Small intestine (tissue), 7 donors: ENCODE measurements around the gene COG1. TPM values are rescaled to one million over a fixed set of nuclear protein-coding genes. Genes with fewer than 3 reads are reported as not detected.

Experiments
- DNase-seq, 2 donors: peaks; one replicate each; pipeline versions ENCODE4 v3.0.0 to v3.0.0-alpha.2; 2013
- FAIRE-seq: peaks from 2 replicates; lab custom pipeline; 2012; peaks lifted over from hg19 to GRCh38; lab: Jason Lieb, UNC
- H3K27ac ChIP-seq, 3 donors: one replicate each; pipeline ENCODE4 v1.5.1; 2013; ENCODE audit warnings: low read length in 2 of 3, mild to moderate bottlenecking in 2 of 3, control low read depth in 1 of 3, inconsistent platforms in 1 of 3, low read depth in 1 of 3, moderate library complexity in 1 of 3
- H3K27me3 ChIP-seq, 3 donors: one replicate each; pipeline ENCODE4 v1.6.1; 2013; ENCODE audit warnings: low read length in 3 of 3, inconsistent platforms in 1 of 3; ENCODE audit not compliant: control insufficient read depth in 3 of 3, insufficient read depth in 3 of 3
- H3K36me3 ChIP-seq, 3 donors: one replicate each; pipeline ENCODE4 v1.6.1; 2013; ENCODE audit warnings: low read length in 3 of 3, inconsistent platforms in 1 of 3, low read depth in 1 of 3, mild to moderate bottlenecking in 1 of 3, moderate library complexity in 1 of 3; ENCODE audit not compliant: control insufficient read depth in 3 of 3, insufficient read depth in 2 of 3
- H3K4me1 ChIP-seq, 3 donors: one replicate each; pipeline ENCODE4 v1.6.1; 2013; ENCODE audit warnings: low read length in 2 of 3, inconsistent platforms in 1 of 3, low read depth in 1 of 3, mild to moderate bottlenecking in 1 of 3, moderate library complexity in 1 of 3; ENCODE audit not compliant: control insufficient read depth in 3 of 3, insufficient read depth in 2 of 3
- H3K4me3 ChIP-seq, 3 donors: one replicate each; pipeline ENCODE4 v1.5.1; 2013; ENCODE audit warnings: low read length in 3 of 3, control low read depth in 1 of 3, inconsistent platforms in 1 of 3, low read depth in 1 of 3, mild to moderate bottlenecking in 1 of 3, moderate library complexity in 1 of 3
- H3K9me3 ChIP-seq, 2 donors: one replicate each; pipeline ENCODE4 v1.6.1; 2013; ENCODE audit warnings: low read depth in 1 of 2, low read length in 1 of 2; ENCODE audit not compliant: control insufficient read depth in 2 of 2, insufficient read depth in 1 of 2
- WGBS, 3 donors: extraction: QIAGEN DNeasy Blood & Tissue Kit; methylation state at CpG; one replicate each; pipeline ENCODE4 v1.1.7; 2013; 5-methylcytosine and 5-hydroxymethylcytosine counted together
- polyA plus RNA-seq, 4 donors: library from polyadenylated mRNA; stranded (reverse) in 3 of 4; unstranded in 1 of 4; fragments of 200-250 nt in 3 of 4; fragments of 120-200 nt in 1 of 4; gene quantifications; one replicate each; pipeline versions ENCODE4 v1.2.1 to v1.2.3, GENCODE V29; 2013
- donor health status: healthy with polysubstance abuse.
- donor health status: control.
- donor health status: control.
- donor health status: Bipolar disorder and iron deficiency.
- donor health status: healthy.

The COG1 gene
- polyA plus RNA-seq, 4 donors: 9.2 to 30.9 (median 16.4) TPM

DNA sequence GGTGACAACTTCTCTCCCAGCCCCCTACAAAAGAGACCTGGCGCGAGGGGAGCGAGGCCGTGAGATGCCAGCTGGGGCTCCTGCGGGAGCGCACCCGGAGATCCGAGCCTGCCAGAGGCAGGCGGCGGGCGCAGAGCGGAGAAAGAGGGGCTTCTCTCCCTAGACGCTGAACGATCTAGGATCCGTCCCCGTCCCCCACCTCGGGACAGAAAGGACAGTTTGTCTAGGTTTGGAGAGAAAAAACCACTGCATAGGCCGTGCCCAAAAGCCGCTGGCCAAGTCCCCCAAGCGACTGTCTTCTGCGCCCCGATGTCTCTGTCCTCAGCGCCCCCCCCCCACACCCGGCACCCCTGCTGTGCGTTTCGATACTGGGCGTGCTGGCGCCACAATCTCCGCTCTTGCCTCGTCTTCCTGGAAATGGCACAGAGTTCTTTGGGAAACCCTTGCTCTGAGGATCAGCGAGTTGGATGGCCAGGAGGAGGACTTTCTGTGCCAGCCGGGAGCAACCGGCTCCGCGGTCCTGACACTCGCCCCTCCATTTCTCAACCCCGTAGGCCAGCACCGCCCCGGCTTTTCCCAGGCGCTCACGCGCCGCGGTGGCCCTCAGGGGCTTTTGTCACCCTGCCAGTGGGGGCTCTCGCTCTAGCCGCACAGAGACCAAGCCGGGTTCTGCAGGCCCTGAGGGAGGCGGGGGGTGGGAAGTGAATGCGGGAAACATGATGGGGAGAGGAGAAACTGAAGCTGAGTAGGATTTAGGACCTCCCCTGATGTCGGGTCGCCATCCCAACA lies 27.0 kb upstream of the COG1 start:
- Histone ChIP-seq H3K4me3 (peak overlapping the region in 2 of 3 donors; percentile 27 to 38), H3K36me3 (no peaks in the 10 kb centered on the region), H3K27ac (peak overlapping the region in 1 of 3 donors; percentile 1), H3K4me1 (peaks cover 3 to 26% (median 3%) of the 10 kb centered on the region in 3 donors), H3K27me3 (peaks cover 4 to 61% (median 18%) of the 10 kb centered on the region in 3 donors), H3K9me3 (no peaks in the 10 kb centered on the region)
- 1 to 2% (median 1%) methylated on average over 48 to 51 of the region's 51 CpGs for WGBS, 3 donors
- DNase-seq (peak in 1 of 2 donors; percentile 39), FAIRE-seq (no peak)

DNA sequence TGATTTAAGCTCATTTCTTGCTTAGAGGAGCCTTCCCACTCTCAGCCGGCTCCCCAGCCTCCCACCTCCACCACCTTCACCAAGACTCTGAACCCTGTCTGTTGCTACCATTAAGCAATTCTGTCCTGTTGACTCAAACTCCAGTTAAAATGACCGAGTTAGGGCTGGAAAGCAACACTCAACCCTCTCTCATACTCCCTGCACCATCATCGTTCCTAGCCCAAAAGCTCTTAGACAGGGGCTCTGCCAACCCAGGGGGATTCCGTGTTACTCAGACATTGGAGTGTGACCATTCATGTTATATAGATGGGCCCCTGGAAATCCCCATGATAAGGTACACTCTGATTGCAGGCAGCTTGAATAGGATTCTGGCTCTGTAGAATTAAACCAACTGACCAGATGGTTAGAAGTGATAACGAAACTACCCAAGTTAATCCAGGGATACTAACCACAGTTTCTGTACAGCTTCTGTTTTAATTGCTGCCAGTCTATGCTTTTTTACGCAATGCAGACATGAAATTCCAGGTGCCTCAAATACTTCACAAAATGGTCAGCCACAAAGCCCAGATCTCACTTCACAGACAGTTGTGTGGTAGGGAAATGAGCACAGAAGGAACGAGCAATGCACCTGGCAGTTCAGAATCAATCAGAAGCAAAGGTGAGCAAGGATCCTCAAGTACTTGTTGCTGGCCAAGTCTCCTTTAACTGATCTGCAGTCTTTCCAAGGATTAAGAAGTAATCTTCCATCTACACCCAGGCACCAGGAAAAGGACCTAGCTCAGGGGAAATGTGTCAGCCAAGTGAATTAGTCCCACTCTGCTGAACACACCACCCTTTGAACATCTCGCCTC lies 25.9 kb upstream of the COG1 start:
- Histone ChIP-seq H3K9me3 (no peaks in the 10 kb centered on the region), H3K4me3 (peak overlapping the region in 1 of 3 donors; percentile 38), H3K27ac (no peak overlapping the region), H3K36me3 (no peaks in the 10 kb centered on the region), H3K27me3 (peaks cover 4 to 61% (median 18%) of the 10 kb centered on the region in 3 donors), H3K4me1 (peaks cover 3 to 21% (median 3%) of the 10 kb centered on the region in 3 donors)
- 26 to 47% (median 31%) methylated on average over 8 of the region's 8 CpGs for WGBS, 3 donors
- DNase-seq (peak in 1 of 2 donors; percentile 36), FAIRE-seq (no peak)

DNA sequence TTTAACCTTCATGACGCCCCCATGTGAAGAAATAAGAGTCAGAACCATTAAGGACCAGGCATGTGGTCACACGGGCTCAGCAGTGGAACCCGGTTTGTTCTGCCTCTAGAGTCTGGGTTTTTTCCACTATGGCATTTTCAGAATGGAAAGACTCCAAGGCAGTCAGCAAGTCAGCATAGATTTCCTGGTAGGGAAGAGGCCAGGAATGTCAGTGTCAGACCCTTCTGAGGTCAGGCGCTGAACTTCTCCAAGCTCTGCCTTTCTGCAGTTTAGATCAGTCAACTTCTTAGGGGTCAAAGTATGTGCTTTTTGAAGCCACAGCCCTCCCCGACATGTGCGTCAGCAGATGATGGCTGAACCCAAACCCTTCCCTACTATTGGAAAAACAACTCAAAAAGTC lies 24.2 kb upstream of the COG1 start:
- H3K27ac ChIP-seq: no peak overlapping the region
- FAIRE-seq: no peak
- WGBS, 3 donors: 87 to 93% (median 93%) methylated on average over 6 of the region's 6 CpGs
- H3K36me3 ChIP-seq: no peaks in the 10 kb centered on the region
- H3K27me3 ChIP-seq: peaks cover 4 to 49% (median 15%) of the 10 kb centered on the region in 3 donors
- no peaks in the 10 kb centered on the region for H3K9me3 ChIP-seq
- no peak for DNase-seq
- H3K4me3 ChIP-seq: no peak overlapping the region
- H3K4me1 ChIP-seq: peaks cover 3 to 18% (median 3%) of the 10 kb centered on the region in 3 donors

DNA sequence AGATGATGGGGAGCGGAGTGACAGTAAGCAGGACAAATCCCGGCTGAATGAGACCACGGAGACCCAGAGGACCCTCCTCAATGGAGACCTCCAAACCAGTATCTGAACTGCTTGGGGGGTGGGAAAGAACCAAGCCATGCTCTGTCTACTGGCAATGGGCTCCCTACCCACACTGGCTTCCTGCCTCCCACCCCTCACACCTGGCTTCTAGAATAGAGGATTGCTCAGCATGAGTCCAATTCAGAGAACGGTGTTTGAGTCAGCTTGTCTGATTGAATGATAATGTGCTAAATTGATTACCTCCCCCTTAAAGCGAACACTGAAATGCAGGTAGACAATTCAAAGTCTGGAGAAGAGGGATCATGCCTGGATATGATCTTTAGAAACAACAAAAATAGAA lies 22.5 kb upstream of the COG1 start:
- H3K4me1 ChIP-seq: peaks cover 3 to 18% (median 3%) of the 10 kb centered on the region in 3 donors
- no peak overlapping the region for H3K27ac ChIP-seq
- H3K4me3 ChIP-seq: no peak overlapping the region
- 92 to 93% (median 93%) methylated on average over 5 of the region's 5 CpGs for WGBS, 3 donors
- H3K36me3 ChIP-seq: no peaks in the 10 kb centered on the region
- DNase-seq: no peak
- peaks cover 0 to 33% (median 7%) of the 10 kb centered on the region in 3 donors for H3K27me3 ChIP-seq
- no peak for FAIRE-seq
- no peaks in the 10 kb centered on the region for H3K9me3 ChIP-seq

DNA sequence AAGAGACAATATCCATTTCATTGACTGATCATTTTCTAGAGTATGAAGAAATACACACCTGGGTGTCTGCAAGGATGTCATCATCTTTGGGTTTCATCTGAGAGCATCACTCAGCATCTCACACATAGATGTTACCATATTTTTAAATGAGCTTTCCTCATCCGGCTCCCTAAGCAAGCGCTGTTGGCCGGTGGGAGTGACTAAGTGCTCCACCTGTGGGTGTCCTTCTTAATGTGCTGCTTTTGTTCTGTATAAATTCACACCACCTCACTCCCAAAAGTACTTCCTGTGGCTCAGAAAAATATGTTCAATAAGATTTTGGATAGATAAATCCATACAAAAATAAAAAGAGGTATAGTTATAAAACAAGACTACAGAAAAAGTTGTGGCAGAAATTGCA lies 20.6 kb upstream of the COG1 start:
- peaks cover 0 to 14% (median 4%) of the 10 kb centered on the region in 3 donors for H3K27me3 ChIP-seq
- FAIRE-seq: no peak
- 81 to 93% (median 90%) methylated on average over 3 of the region's 3 CpGs for WGBS, 3 donors

DNA sequence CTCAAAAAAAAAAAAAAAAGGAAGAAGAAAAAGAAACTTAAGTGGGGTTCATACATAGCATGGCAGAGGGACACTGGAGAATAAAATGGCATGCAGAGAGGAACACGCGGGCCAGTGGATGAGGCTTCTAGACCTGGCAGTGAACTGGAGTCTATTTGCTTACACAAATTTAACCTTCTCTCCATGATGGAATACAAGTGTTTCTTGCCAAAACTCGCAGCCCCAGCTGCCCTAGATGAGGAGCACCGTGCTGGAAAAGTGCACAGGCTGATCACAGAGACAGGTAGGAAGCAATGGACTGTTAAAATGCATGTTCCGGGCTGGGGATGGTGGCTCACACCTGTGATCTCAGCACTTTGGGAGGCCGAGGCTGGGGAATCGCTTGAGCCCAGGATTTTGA lies 18.7 kb upstream of the COG1 start:
- FAIRE-seq: no peak
- 70 to 87% (median 87%) methylated on average over 7 of the region's 7 CpGs for WGBS, 3 donors
- H3K27me3 ChIP-seq: peaks cover 0 to 4% (median 0%) of the 10 kb centered on the region in 3 donors

More for the DNA sequence above, 20.6 kb upstream of the COG1 start:
- Histone ChIP-seq H3K36me3 (no peaks in the 10 kb centered on the region), H3K27ac (no peak overlapping the region), H3K9me3 (peaks cover 0 to 3% of the 10 kb centered on the region in 2 donors), H3K4me1 (peaks cover 0 to 4% (median 0%) of the 10 kb centered on the region in 3 donors), H3K4me3 (no peak overlapping the region)
- no peak for DNase-seq

DNA sequence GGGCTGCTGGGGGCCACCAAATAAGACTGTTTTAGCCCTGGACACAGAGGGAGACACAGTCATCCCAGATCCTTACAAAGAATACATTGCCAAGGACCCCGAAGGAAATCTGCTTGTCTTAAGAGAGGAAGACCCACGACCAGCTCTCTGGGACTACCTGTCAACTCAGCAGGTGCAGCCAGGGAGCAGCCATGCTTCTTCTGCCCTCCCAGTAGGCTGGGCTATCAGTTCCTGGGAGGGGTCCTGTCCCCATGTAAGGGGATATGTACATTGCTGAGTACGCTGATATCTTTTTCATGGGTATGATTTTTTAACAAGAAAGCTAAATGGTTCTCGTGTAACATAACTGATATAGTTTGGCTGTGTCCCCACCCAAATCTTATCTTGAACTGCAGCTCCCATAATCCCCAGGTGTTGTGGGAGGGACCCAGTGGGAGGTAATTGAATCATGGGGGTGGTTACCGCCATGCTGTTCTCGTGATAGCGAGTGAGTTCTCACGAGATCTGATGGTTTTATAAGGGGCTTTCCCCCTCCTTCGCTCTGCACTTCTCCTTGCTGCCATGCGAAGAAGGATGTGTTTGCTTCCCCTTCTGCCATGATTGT lies 16.8 kb upstream of the COG1 start:
- no peaks in the 10 kb centered on the region for H3K36me3 ChIP-seq
- DNase-seq (no peak), FAIRE-seq (no peak)
- H3K27ac ChIP-seq: no peak overlapping the region
- no peak overlapping the region for H3K4me3 ChIP-seq
- WGBS, 3 donors: 87 to 90% (median 89%) methylated on average over 10 of the region's 10 CpGs
- no peaks in the 10 kb centered on the region for H3K27me3 ChIP-seq
- peaks cover 0 to 4% (median 0%) of the 10 kb centered on the region in 3 donors for H3K4me1 ChIP-seq
- H3K9me3 ChIP-seq: peaks cover 0 to 3% of the 10 kb centered on the region in 2 donors

More for the DNA sequence above, 18.7 kb upstream of the COG1 start:
- Histone ChIP-seq H3K27ac (no peak overlapping the region), H3K36me3 (no peaks in the 10 kb centered on the region), H3K4me3 (no peak overlapping the region), H3K9me3 (peaks cover 0 to 3% of the 10 kb centered on the region in 2 donors), H3K4me1 (peaks cover 0 to 4% (median 0%) of the 10 kb centered on the region in 3 donors)
- no peak for DNase-seq

DNA sequence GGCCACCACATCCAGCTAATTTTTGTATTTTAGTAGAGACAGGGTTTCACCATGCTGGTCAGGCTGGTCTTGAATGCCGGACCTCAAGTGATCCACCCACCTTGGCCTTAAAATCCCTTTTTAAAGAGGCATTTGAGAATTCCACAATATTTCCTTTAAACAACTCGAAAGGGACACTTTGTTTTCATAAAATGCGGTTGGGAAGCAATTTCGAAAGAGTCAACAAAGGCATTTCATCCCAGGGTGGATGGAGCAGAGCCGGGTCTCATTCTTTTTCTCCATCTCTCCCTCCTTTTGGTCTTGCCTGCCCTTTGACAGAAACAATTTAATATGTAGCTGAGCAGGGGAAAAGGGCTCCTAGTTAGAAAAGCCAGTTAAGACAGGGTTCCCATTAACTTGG lies 13.5 kb upstream of the COG1 start:
- Histone ChIP-seq H3K36me3 (no peaks in the 10 kb centered on the region), H3K4me3 (no peak overlapping the region), H3K27ac (no peak overlapping the region), H3K9me3 (peaks cover 0 to 3% of the 10 kb centered on the region in 2 donors), H3K27me3 (no peaks in the 10 kb centered on the region), H3K4me1 (peaks cover 0 to 6% (median 3%) of the 10 kb centered on the region in 3 donors)
- no peak for FAIRE-seq
- WGBS, 3 donors: 83 to 92% (median 90%) methylated on average over 5 of the region's 5 CpGs
- no peak for DNase-seq
